GM18951 (cell line): Measurements from ENCODE around the gene TNFSF18.

ENCODE experiments used
- POLR2A ChIP-seq: IDR thresholded peaks from 4 replicates; pipeline ENCODE4 v1.6.1; 2011; ENCODE audit warnings: mild to moderate bottlenecking; ENCODE audit not compliant: insufficient read length, insufficient read depth; ENCODE audit errors: extremely low read depth
- in situ Hi-C: fragments of 300-500 bp; cut with MboI; formaldehyde crosslinking; loops from one replicate; pipeline ENCODE4 v1.12.0; 2022; ENCODE audit warnings: low sequenced_read_pairs, mixed read lengths, inconsistent platforms; ENCODE audit not compliant: unreplicated experiment

Gene TNFSF18

GRCh38 chr1:173015629-173016028 lies 35.1 kb downstream of the TNFSF18 start:
- in situ Hi-C loops, result no loop called here

GRCh38 chr1:173014160-173014559 lies 36.6 kb downstream of the TNFSF18 start:
- in situ Hi-C loops, result no loop called here
- TF ChIP-seq POLR2A, result no peak

More at GRCh38 chr1:173015629-173016028, 35.1 kb downstream of the TNFSF18 start:
- TF ChIP-seq POLR2A, result no peak

- in situ Hi-C loops, result no loop called here
- TF ChIP-seq POLR2A, result no peak
Measured at GRCh38 chr1:173012126-173012525, 38.6 kb downstream of the TNFSF18 start.

- in situ Hi-C loops, result no loop called here
- TF ChIP-seq POLR2A, result no peak
Measured at GRCh38 chr1:173009597-173009996, 41.1 kb downstream of the TNFSF18 start.

GRCh38 chr1:173005196-173005864 lies 45.4 kb downstream of the TNFSF18 start:
- TF ChIP-seq POLR2A, result no peak
- in situ Hi-C loops, result no loop called here

- in situ Hi-C loops, result no loop called here
- no peak for TF ChIP-seq POLR2A
Measured at GRCh38 chr1:173002891-173003838, 47.6 kb downstream of the TNFSF18 start.

- no peak for TF ChIP-seq POLR2A
- in situ Hi-C loops, result no loop called here
Measured at GRCh38 chr1:172999349-172999748, 51.4 kb downstream of the TNFSF18 start.

- in situ Hi-C loops, result no loop called here
- TF ChIP-seq POLR2A, result no peak
Measured at GRCh38 chr1:172997941-172998361, 52.8 kb downstream of the TNFSF18 start.

GRCh38 chr1:172993640-172994039 lies 57.1 kb downstream of the TNFSF18 start:
- in situ Hi-C loops, result no loop called here
- no peak for TF ChIP-seq POLR2A

GRCh38 chr1:172991674-172992400 lies 58.9 kb downstream of the TNFSF18 start:
- in situ Hi-C loops, result no loop called here
- TF ChIP-seq POLR2A, result no peak

- TF ChIP-seq POLR2A, result no peak
- in situ Hi-C loops, result no loop called here
Measured at GRCh38 chr1:172990598-172991215, 60.0 kb downstream of the TNFSF18 start.
